Measurements from ENCODE around the gene SATB1. TPM values are rescaled to one million over a fixed set of nuclear protein-coding genes. Genes with fewer than 3 reads are reported as not detected.

Gene SATB1
- total RNA-seq, 1 donor from 2014 or later, result 3.4 TPM

- Histone ChIP-seq H3K4me3 (ENCODE audit: low read depth, low read length) (no peak overlapping the region), H3K36me3 (ENCODE audit: control insufficient read depth, insufficient read depth, low read length) (no peaks in the 10 kb centered on the region), H3K27me3 (ENCODE audit: control insufficient read depth, insufficient read depth, low read length) (no peaks in the 10 kb centered on the region)
- no peak for DNase-seq (ENCODE audit: low read depth)
- TF ChIP-seq CTCF (IDR thresholded peaks at IDR 0.05; ENCODE audit: insufficient read depth, low read length, poor library complexity, severe bottlenecking), result no peak
Observed at GRCh38 chr3:18369551-18370185, 55.5 kb downstream of the SATB1 start.

GRCh38 chr3:18366258-18366657 lies 58.9 kb downstream of the SATB1 start:
- no peaks in the 10 kb centered on the region for H3K36me3 ChIP-seq (ENCODE audit: control insufficient read depth, insufficient read depth, low read length)
- no peak for DNase-seq (ENCODE audit: low read depth)
- no peak overlapping the region for H3K4me3 ChIP-seq (ENCODE audit: low read depth, low read length)
- TF ChIP-seq CTCF (IDR thresholded peaks at IDR 0.05; ENCODE audit: insufficient read depth, low read length, poor library complexity, severe bottlenecking), result no peak
- no peaks in the 10 kb centered on the region for H3K27me3 ChIP-seq (ENCODE audit: control insufficient read depth, insufficient read depth, low read length)

GRCh38 chr3:18363338-18363737 lies 61.8 kb downstream of the SATB1 start:
- H3K36me3 ChIP-seq (ENCODE audit: control insufficient read depth, insufficient read depth, low read length), result no peaks in the 10 kb centered on the region
- no peak for DNase-seq (ENCODE audit: low read depth)
- H3K27me3 ChIP-seq (ENCODE audit: control insufficient read depth, insufficient read depth, low read length), result no peaks in the 10 kb centered on the region
- H3K4me3 ChIP-seq (ENCODE audit: low read depth, low read length), result no peak overlapping the region
- no peak for TF ChIP-seq CTCF (IDR thresholded peaks at IDR 0.05; ENCODE audit: insufficient read depth, low read length, poor library complexity, severe bottlenecking)

- H3K27me3 ChIP-seq (ENCODE audit: control insufficient read depth, insufficient read depth, low read length), result no peaks in the 10 kb centered on the region
- H3K36me3 ChIP-seq (ENCODE audit: control insufficient read depth, insufficient read depth, low read length), result no peaks in the 10 kb centered on the region
- no peak for DNase-seq (ENCODE audit: low read depth)
- no peak for TF ChIP-seq CTCF (IDR thresholded peaks at IDR 0.05; ENCODE audit: insufficient read depth, low read length, poor library complexity, severe bottlenecking)
- H3K4me3 ChIP-seq (ENCODE audit: low read depth, low read length), result no peak overlapping the region
Observed at GRCh38 chr3:18357747-18358146, 67.4 kb downstream of the SATB1 start.

GRCh38 chr3:18355832-18356231 lies 69.3 kb downstream of the SATB1 start:
- DNase-seq (ENCODE audit: low read depth), result no peak
- Histone ChIP-seq H3K27me3 (ENCODE audit: control insufficient read depth, insufficient read depth, low read length) (no peaks in the 10 kb centered on the region), H3K36me3 (ENCODE audit: control insufficient read depth, insufficient read depth, low read length) (no peaks in the 10 kb centered on the region), H3K4me3 (ENCODE audit: low read depth, low read length) (no peak overlapping the region)
- no peak for TF ChIP-seq CTCF (IDR thresholded peaks at IDR 0.05; ENCODE audit: insufficient read depth, low read length, poor library complexity, severe bottlenecking)

GRCh38 chr3:18354701-18355100 lies 70.4 kb downstream of the SATB1 start:
- no peak for TF ChIP-seq CTCF (IDR thresholded peaks at IDR 0.05; ENCODE audit: insufficient read depth, low read length, poor library complexity, severe bottlenecking)
- no peaks in the 10 kb centered on the region for H3K36me3 ChIP-seq (ENCODE audit: control insufficient read depth, insufficient read depth, low read length)
- no peaks in the 10 kb centered on the region for H3K27me3 ChIP-seq (ENCODE audit: control insufficient read depth, insufficient read depth, low read length)
- no peak for DNase-seq (ENCODE audit: low read depth)
- H3K4me3 ChIP-seq (ENCODE audit: low read depth, low read length), result no peak overlapping the region

All from kidney epithelial cell (primary cell).